OCI-LY7 (cell line): Measurements from ENCODE around the gene DNAJC27. TPM values are rescaled to one million over a fixed set of nuclear protein-coding genes. Genes with fewer than 3 reads are reported as not detected.

Experiments
- BruUV-seq: library from RNA; stranded (reverse); fragments of 400-500 nt; replicated peaks from 2 replicates; lab custom pipeline; 2021; lab: Mats Ljungman, UMichigan
- CTCF ChIA-PET: fragments of 300-600 bp; sonication (Branson Sonifier 250); formaldehyde crosslinking; loops from one replicate; lab custom pipeline; 2022; ENCODE audit warnings: antibody characterized with exemption; ENCODE audit not compliant: unreplicated experiment; lab: Charles Lee
- POLR2A ChIA-PET: fragments of 300-600 bp; sonication (Branson Sonifier 250); formaldehyde crosslinking; loops from one replicate; lab custom pipeline; 2022; ENCODE audit warnings: antibody characterized with exemption; lab: Charles Lee
- DNase-seq: peaks from one replicate; pipeline ENCODE4 v3.0.0-alpha.2; 2015; ENCODE audit warnings: low spot score
- H2AFZ ChIP-seq: fragments of 200-600 bp; sonication (generic), shearing (Covaris generic); 2 replicates; pipeline ENCODE4 v1.6.1; 2014; ENCODE audit warnings: mild to moderate bottlenecking, antibody characterized with exemption, low read length, moderate library complexity
- H3K27ac ChIP-seq: fragments of 200-600 bp; sonication (generic); 2 replicates; pipeline ENCODE4 v1.5.1; 2014; ENCODE audit warnings: mixed run types, low read depth, mild to moderate bottlenecking, moderate library complexity, low read length, inconsistent platforms; ENCODE audit not compliant: poor library complexity, severe bottlenecking
- H3K36me3 ChIP-seq: fragments of 200-600 bp; sonication (generic); 2 replicates; pipeline ENCODE4 v1.6.1; 2014; ENCODE audit warnings: mild to moderate bottlenecking, antibody characterized with exemption, low read length, moderate library complexity, mixed read lengths; ENCODE audit not compliant: insufficient read depth
- H3K4me1 ChIP-seq: fragments of 200-600 bp; sonication (generic); 2 replicates; pipeline ENCODE4 v1.5.1; 2014; ENCODE audit warnings: mild to moderate bottlenecking, low read length; ENCODE audit not compliant: insufficient read depth, poor library complexity, severe bottlenecking
- H3K4me2 ChIP-seq: fragments of 200-600 bp; sonication (generic); 2 replicates; pipeline ENCODE4 v1.6.1; 2014; ENCODE audit warnings: mild to moderate bottlenecking, low read length
- H3K4me3 ChIP-seq: fragments of 200-600 bp; sonication (generic); 2 replicates; pipeline ENCODE4 v1.5.1; 2014; ENCODE audit warnings: mild to moderate bottlenecking, low read depth, low read length; ENCODE audit not compliant: poor library complexity, severe bottlenecking
- H3K79me2 ChIP-seq: fragments of 200-600 bp; sonication (generic); 2 replicates; pipeline ENCODE4 v1.6.1; 2016; ENCODE audit warnings: low read depth, mild to moderate bottlenecking, low read length, moderate library complexity, mixed read lengths; ENCODE audit not compliant: insufficient read depth
- H3K9me2 ChIP-seq: fragments of 200-600 bp; sonication (generic); 2 replicates; pipeline ENCODE4 v1.6.1; 2016; ENCODE audit warnings: mild to moderate bottlenecking, low read length, mixed read lengths; ENCODE audit not compliant: insufficient read depth
- H3K9me3 ChIP-seq: fragments of 200-600 bp; sonication (generic); 2 replicates; pipeline ENCODE4 v1.6.1; 2014; ENCODE audit warnings: mild to moderate bottlenecking, mixed run types, low read length, mixed read lengths
- H4K20me1 ChIP-seq: fragments of 200-600 bp; sonication (generic); 2 replicates; pipeline ENCODE4 v1.6.1; 2014; ENCODE audit warnings: mild to moderate bottlenecking, antibody characterized with exemption, low read length, moderate library complexity, mixed read lengths; ENCODE audit not compliant: insufficient read depth
- CTCF ChIP-seq: fragments of 200-600 bp; sonication (generic); conservative IDR thresholded peaks from 2 replicates; pipeline ENCODE4 v1.5.1; 2014; ENCODE audit warnings: mild to moderate bottlenecking, antibody characterized with exemption, low read length, moderate library complexity, mixed read lengths
- EZH2phosphoT487 ChIP-seq: fragments of 200-600 bp; sonication (generic); IDR thresholded peaks from 2 replicates; pipeline ENCODE4 v1.6.1; 2018; ENCODE audit warnings: low read depth, borderline replicate concordance, mild to moderate bottlenecking, mixed run types, antibody characterized with exemption, low read length, moderate library complexity, mixed read lengths
- intact Hi-C: fragments of 100-400 bp; cut with micrococcal nuclease; formaldehyde crosslinking; loops from one replicate; pipeline ENCODE4 v1.10.0; 2022; ENCODE audit not compliant: unreplicated experiment
- total RNA-seq, 2 experiments: library from RNA; depleted of rRNA in 1 of 2; stranded (reverse); fragments of >200 nt in 1 of 2; shearing (Covaris generic) in 1 of 2; gene quantifications; 2 replicates each; pipeline ENCODE4 v1.2.3, GENCODE V29; 2014 to 2022

DNAJC27 gene
- total RNA-seq, 2 experiments from 2014 or later = 3.6 to 6.6 TPM

GRCh38 chr2:24971286-24971535 lies 544 bp downstream of the DNAJC27 start:
- Histone ChIP-seq H2AFZ (peak overlapping the region; percentile 88), H3K9me3 (no peaks in the 10 kb centered on the region), H3K4me1 (peaks cover 11% of the 10 kb centered on the region), H3K4me3 (peak overlapping the region; percentile 93), H3K27ac (peak overlapping the region; percentile 81), H3K36me3 (peaks cover 12% of the 10 kb centered on the region; the same call in 1 of the 2 replicates), H3K9me2 (no peaks in the 10 kb centered on the region), H3K79me2 (peaks cover 28% of the 10 kb centered on the region; the same call in 1 of the 2 replicates), H4K20me1 (no peaks in the 10 kb centered on the region), H3K4me2 (peak overlapping the region; percentile 98)
- BruUV-seq = no TSS peak
- TF ChIP-seq CTCF (no peak), EZH2phosphoT487 (no peak)
- no peak for DNase-seq
- intact Hi-C loops = loop anchor here (5.0 kb wide), 2 partner anchors 49 to 226 kb away; partner anchors contain the start of gene ADCY3
- CTCF ChIA-PET = no interaction called here
- POLR2A ChIA-PET = no interaction called here

- H4K20me1 ChIP-seq = no peaks in the 10 kb centered on the region
- no peaks in the 10 kb centered on the region for H3K9me2 ChIP-seq
- TF ChIP-seq EZH2phosphoT487 (no peak), CTCF (no peak)
- BruUV-seq = TSS peak; percentile 89
- H3K27ac ChIP-seq = peak overlapping the region; percentile 81
- intact Hi-C loops = loop anchor here (5.0 kb wide), 2 partner anchors 48 to 227 kb away; partner anchors contain the start of gene ADCY3
- peak overlapping the region; percentile 88 for H2AFZ ChIP-seq
- H3K4me1 ChIP-seq = peaks cover 11% of the 10 kb centered on the region
- no peak for DNase-seq
- peak overlapping the region; percentile 93 for H3K4me3 ChIP-seq
- CTCF ChIA-PET = no interaction called here
- H3K4me2 ChIP-seq = peak overlapping the region; percentile 98
- peaks cover 28% of the 10 kb centered on the region; the same call in 1 of the 2 replicates for H3K79me2 ChIP-seq
- POLR2A ChIA-PET = interaction anchor here (0.7 to 0.9 kb wide), 6 partner anchors 11 to 1008 kb away, joined by 3 to 6 read pairs (median 4); no protein-coding TSS in a partner anchor
- no peaks in the 10 kb centered on the region for H3K9me3 ChIP-seq
- H3K36me3 ChIP-seq = peaks cover 18% of the 10 kb centered on the region
Measured at GRCh38 chr2:24970483-24971285, 1.1 kb downstream of the DNAJC27 start.

DNA sequence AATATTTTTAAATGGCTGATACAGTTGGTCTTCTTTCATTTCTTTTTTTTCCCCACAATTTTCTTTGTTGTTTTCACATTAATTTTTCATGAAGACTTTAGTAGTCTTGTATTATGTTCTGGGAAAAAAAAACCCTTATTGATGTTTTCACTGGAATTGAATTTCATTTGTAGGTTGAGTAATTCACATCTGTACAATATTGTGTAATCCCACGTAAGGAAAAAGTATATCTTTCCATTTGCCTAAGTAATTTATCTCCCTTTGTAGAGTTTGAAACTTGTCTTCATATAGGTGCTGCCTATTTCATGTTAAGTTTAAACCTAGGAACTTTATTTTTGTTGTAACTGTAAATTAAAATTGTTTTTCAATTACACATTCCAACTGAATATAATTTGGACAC lies 2.0 kb downstream of the DNAJC27 start:
- no peaks in the 10 kb centered on the region for H4K20me1 ChIP-seq
- intact Hi-C loops = loop anchor here (5.0 kb wide), 2 partner anchors 47 to 228 kb away; partner anchors contain the start of gene ADCY3
- H3K4me1 ChIP-seq = peaks cover 11% of the 10 kb centered on the region
- CTCF ChIA-PET = no interaction called here
- TF ChIP-seq CTCF (no peak), EZH2phosphoT487 (no peak)
- peaks cover 23% of the 10 kb centered on the region for H3K36me3 ChIP-seq
- peaks cover 28% of the 10 kb centered on the region; the same call in 1 of the 2 replicates for H3K79me2 ChIP-seq
- no peak overlapping the region for H2AFZ ChIP-seq
- no peak overlapping the region for H3K4me2 ChIP-seq
- H3K27ac ChIP-seq = no peak overlapping the region
- no peak for DNase-seq
- H3K9me3 ChIP-seq = no peaks in the 10 kb centered on the region
- H3K9me2 ChIP-seq = no peaks in the 10 kb centered on the region
- POLR2A ChIA-PET = interaction anchor here (0.7 to 0.9 kb wide), 3 partner anchors 10 to 84 kb away, joined by 3 to 6 read pairs (median 4); no protein-coding TSS in a partner anchor
- no TSS peak for BruUV-seq
- no peak overlapping the region for H3K4me3 ChIP-seq
